HEK293T (cell line): ENCODE measurements around the gene TMEM37.

ENCODE experiments used
- CTCF ChIA-PET: fragments of 350-600 bp; formaldehyde crosslinking; extraction: SDS; loops from one replicate; lab custom pipeline; 2021; ENCODE audit warnings: antibody characterized with exemption, inconsistent platforms; lab: Yijun Ruan, JAX
- POLR2A ChIA-PET: fragments of 350-600 bp; formaldehyde crosslinking; extraction: SDS; loops from one replicate; lab custom pipeline; 2020; ENCODE audit warnings: antibody characterized with exemption, inconsistent platforms; lab: Yijun Ruan, JAX
- DNase-seq: peaks from one replicate; pipeline ENCODE4 v3.0.0; 2012; ENCODE audit warnings: mixed read lengths; ENCODE audit errors: extremely low spot score
- ARNT ChIP-seq: fragments of 450-650 bp; IDR thresholded peaks from 2 replicates; pipeline ENCODE4 v1.6.1; 2017; ENCODE audit warnings: mild to moderate bottlenecking
- BHLHE40 ChIP-seq: fragments of 450-650 bp; IDR thresholded peaks from 2 replicates; pipeline ENCODE4 v1.6.1; 2016; ENCODE audit warnings: mild to moderate bottlenecking, moderate library complexity, borderline replicate concordance
- CTBP1 ChIP-seq: fragments of 450-650 bp; IDR thresholded peaks from 2 replicates; pipeline ENCODE4 v1.6.1; 2016; ENCODE audit warnings: borderline replicate concordance
- ELF4 ChIP-seq: fragments of 450-650 bp; IDR thresholded peaks from 2 replicates; pipeline ENCODE4 v1.6.1; 2017; ENCODE audit warnings: antibody characterized with exemption
- FOXA1 ChIP-seq: fragments of 450-650 bp; IDR thresholded peaks from 2 replicates; pipeline ENCODE4 v1.6.1; 2016; ENCODE audit warnings: mild to moderate bottlenecking
- FOXK2 ChIP-seq: fragments of 450-650 bp; IDR thresholded peaks from 2 replicates; pipeline ENCODE4 v1.6.1; 2016; ENCODE audit warnings: mild to moderate bottlenecking
- FOXM1 ChIP-seq: fragments of 450-650 bp; IDR thresholded peaks from 2 replicates; pipeline ENCODE4 v1.6.1; 2017; ENCODE audit warnings: mild to moderate bottlenecking, borderline replicate concordance
- HDGF ChIP-seq: fragments of 450-650 bp; IDR thresholded peaks from 2 replicates; pipeline ENCODE4 v1.6.1; 2017; ENCODE audit warnings: antibody characterized with exemption, borderline replicate concordance
- L3MBTL2 ChIP-seq: fragments of 450-650 bp; conservative IDR thresholded peaks from 2 replicates; pipeline ENCODE4 v1.6.1; 2016; ENCODE audit warnings: mild to moderate bottlenecking
- LEF1 ChIP-seq: fragments of 450-650 bp; IDR thresholded peaks from 2 replicates; pipeline ENCODE4 v1.6.1; 2017; ENCODE audit warnings: mild to moderate bottlenecking, borderline replicate concordance
- NFRKB ChIP-seq: fragments of 450-650 bp; IDR thresholded peaks from 2 replicates; pipeline ENCODE4 v1.6.1; 2016; ENCODE audit warnings: mild to moderate bottlenecking, moderate library complexity
- SP1 ChIP-seq: fragments of 450-650 bp; IDR thresholded peaks from 2 replicates; pipeline ENCODE4 v1.6.1; 2017
- SUZ12 ChIP-seq: fragments of 450-650 bp; IDR thresholded peaks from 2 replicates; pipeline ENCODE4 v1.6.1; 2016; ENCODE audit warnings: mild to moderate bottlenecking
- TARDBP ChIP-seq: fragments of 450-650 bp; IDR thresholded peaks from 2 replicates; pipeline ENCODE4 v1.6.1; 2016
- ZNF384 ChIP-seq: fragments of 450-650 bp; IDR thresholded peaks from 2 replicates; pipeline ENCODE4 v1.6.1; 2016
- TF ChIP-seq, protein P1 (sequence below): fragments of 450-650 bp; IDR thresholded peaks from 2 replicates; pipeline ENCODE4 v1.6.1; 2016

TMEM37 gene

DNA sequence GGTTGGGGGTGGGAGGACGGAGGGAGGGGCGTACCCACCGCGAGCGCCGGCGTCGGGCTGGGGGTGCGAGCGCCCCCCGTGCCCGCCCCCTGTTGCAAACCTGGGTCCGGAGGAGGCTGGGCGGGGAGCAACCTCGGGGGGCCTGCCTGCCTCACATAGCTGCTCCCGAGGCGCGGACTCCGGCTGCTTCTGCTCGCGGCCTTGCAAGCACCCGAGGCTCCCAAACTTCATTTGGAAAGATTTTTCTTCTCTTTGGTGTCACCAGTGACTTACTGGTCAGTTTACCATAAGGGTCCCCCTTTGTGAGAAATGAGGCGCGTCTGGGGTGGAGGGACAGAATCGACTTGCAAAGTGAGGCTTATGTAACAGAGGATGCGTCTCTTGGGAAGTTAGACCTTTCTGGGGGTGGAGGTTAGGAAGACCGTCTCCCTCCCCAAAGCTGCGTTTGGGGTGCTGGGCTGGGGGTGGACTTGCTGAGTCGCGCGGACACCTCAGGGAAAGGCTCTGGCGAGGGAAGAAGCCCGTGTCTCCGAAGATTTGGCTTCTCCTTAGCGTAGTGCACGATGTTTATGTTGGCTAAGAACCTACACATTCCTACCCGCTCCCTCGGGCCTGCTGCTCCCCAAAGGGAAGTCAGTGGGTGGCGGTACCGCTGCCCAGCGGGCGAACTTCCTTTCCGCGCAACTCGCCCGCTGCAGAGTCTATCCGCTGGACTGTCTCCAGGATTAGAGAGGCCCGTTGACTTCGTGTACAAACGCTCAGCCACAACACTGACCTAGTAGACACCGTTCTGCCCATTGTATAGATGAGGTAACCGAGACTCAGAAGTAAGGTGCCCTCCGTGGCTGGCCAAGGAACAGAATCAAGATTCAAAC lies 559 bp downstream of the TMEM37 start:
- CTCF ChIA-PET: no interaction called here
- TF ChIP-seq ELF4 (no peak), SUZ12 (no peak), CTBP1 (no peak), FOXA1 (no peak), L3MBTL2 (no peak), FOXK2 (no peak), HDGF (no peak)
- TF ChIP-seq, protein P1, sequence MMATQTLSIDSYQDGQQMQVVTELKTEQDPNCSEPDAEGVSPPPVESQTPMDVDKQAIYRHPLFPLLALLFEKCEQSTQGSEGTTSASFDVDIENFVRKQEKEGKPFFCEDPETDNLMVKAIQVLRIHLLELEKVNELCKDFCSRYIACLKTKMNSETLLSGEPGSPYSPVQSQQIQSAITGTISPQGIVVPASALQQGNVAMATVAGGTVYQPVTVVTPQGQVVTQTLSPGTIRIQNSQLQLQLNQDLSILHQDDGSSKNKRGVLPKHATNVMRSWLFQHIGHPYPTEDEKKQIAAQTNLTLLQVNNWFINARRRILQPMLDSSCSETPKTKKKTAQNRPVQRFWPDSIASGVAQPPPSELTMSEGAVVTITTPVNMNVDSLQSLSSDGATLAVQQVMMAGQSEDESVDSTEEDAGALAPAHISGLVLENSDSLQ: no peak
- POLR2A ChIA-PET: interaction anchor here (1.5 to 1.6 kb wide), 2 partner anchors 8 to 9 kb away, joined by 3 to 4 read pairs; no protein-coding TSS in a partner anchor
- no peak for DNase-seq

DNA sequence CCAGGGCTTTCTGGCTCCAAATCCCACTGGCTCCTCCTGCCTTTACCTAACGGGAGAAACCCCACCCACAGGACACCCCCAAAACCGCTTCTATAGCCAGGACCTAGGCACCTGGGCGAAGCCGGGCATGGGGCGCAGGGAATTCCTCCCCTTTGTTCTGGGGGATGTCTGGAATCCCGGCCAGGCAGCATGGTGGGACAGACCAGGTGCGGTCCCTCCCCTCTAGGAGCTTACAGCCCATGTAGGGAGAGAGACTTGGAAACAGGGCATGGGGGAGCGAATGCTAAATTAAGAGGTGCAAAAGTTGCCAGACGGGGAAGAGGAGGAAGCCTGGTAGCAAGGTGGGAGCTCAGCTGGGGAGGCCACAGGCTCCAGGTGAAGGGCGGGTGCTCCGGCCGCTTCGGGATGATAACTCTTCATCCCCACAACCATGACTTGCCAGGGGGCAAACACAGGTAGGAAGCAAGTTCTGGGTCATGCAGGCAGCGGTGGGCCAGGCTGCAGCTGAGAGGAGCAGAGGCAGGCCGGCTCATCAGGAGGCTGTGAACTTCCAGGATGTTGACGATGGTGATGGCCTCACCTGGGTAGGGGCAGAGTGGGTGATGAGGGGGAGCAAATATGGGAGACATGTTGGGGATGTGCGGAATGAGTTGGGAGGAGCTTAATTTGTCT lies 1.3 kb downstream of the TMEM37 start:
- DNase-seq: no peak
- POLR2A ChIA-PET: no interaction called here
- CTCF ChIA-PET: no interaction called here
- TF ChIP-seq, protein P1: no peak
- TF ChIP-seq FOXM1 (no peak), FOXK2 (no peak), ELF4 (no peak), FOXA1 (no peak), SP1 (no peak), BHLHE40 (no peak), SUZ12 (no peak), HDGF (no peak)

DNA sequence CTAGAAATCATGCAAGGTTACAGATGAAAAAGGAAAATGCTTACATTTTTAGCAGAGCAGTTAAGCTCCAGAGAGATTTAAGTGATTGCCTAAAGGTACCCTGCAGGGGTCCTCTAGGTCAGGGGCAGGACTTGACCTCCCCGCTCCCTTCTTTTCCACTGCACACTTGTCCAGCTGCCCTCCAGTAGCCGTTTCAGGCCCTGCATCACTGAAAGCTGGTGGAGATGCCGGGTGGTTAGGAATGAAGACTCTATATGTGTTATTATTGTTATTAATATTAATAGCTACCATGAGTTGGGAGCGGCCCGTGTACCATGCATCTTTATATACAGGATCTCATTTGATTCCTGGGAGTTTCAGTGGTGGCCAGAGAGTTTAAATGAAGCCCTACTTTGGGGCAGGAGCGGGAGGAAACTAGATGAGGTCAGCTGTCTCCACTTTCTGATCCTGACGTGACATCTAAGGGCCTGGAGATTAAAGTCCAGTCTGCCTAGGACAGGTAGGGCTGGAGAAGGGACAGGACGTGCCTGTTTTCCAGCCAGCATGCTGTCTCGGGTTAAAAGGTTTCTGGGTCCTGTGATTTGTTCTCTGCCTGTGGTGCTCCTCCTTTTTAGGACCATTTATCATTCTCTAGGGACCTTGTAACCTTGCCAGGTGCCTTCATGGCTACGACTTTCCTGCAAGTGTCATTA lies 2.1 kb downstream of the TMEM37 start:
- TF ChIP-seq L3MBTL2: no peak
- no peak for TF ChIP-seq LEF1
- no peak for TF ChIP-seq BHLHE40
- no peak for TF ChIP-seq TARDBP
- TF ChIP-seq ZNF384: no peak
- TF ChIP-seq ARNT: no peak
- no peak for TF ChIP-seq CTBP1
- no peak for TF ChIP-seq FOXA1
- TF ChIP-seq NFRKB: no peak
- no peak for TF ChIP-seq SUZ12
- no peak for TF ChIP-seq SP1
- TF ChIP-seq, protein P1: no peak

GRCh38 chr2:119434664-119435063 lies 3.0 kb downstream of the TMEM37 start:
- no peak for TF ChIP-seq ELF4
- CTCF ChIA-PET: interaction anchor here (0.8 kb wide), 1 partner anchor 42 kb away, joined by 3 read pairs; no protein-coding TSS in a partner anchor
- no peak for DNase-seq
- POLR2A ChIA-PET: no interaction called here

More for the DNA sequence above, 2.1 kb downstream of the TMEM37 start:
- no peak for DNase-seq
- ChIA-PET POLR2A (no interaction called here), CTCF (no interaction called here)

DNA sequence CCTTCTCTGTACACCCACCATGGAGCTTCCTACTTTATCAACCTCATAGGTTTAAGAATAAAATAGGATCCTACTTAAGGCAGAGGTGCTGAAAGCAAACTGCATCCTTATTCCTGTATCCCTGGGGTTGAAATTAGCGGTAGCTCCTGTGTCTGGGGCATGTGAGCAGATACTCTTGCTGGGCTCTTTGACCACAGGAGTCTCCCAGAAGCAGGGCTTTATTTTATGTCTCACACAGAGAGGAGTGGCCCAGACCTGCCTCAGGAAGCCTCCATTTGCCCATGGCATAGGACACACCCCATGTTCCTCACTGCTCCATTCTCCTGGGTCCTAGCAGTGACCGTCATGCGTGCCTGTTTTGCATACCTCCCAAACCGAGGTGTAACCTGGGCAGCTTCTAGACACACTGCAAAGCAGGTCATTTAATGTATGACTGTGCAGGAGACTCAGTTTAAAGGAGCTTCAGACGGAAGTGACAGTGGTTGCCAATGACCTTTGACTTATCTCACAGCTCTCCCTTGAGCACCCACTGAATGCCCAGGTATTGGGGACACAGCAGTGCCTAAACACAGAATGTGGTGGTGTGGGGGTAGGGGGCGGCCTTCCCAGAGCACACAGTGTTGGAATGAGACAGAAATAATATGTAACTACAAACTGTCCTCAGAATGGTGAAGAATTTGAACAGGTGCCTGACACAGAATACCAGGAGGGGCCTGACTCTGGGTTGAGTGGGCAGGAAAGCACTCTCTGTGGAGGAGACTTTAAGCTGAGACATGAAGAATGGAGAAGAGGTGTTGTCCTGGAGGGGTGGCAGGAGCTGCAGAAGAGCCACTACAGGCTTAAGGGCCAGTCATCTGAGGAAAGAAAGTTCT lies 3.7 kb downstream of the TMEM37 start:
- ChIA-PET CTCF (interaction anchor here (0.8 to 1.0 kb wide), 2 partner anchors 41 kb away, joined by 3 read pairs; no protein-coding TSS in a partner anchor), POLR2A (no interaction called here)
- DNase-seq: no peak
- no peak for TF ChIP-seq FOXM1
- no peak for TF ChIP-seq FOXK2
- TF ChIP-seq CTBP1: no peak
- TF ChIP-seq, protein P1: no peak
- TF ChIP-seq ARNT: no peak
- no peak for TF ChIP-seq SUZ12
- no peak for TF ChIP-seq L3MBTL2
- no peak for TF ChIP-seq TARDBP
- no peak for TF ChIP-seq HDGF
- TF ChIP-seq ZNF384: no peak
- no peak for TF ChIP-seq SP1
